Measurements from ENCODE around the gene XAF1. TPM values are rescaled to one million over a fixed set of nuclear protein-coding genes. Genes with fewer than 3 reads are reported as not detected.

The XAF1 gene
- total RNA-seq, 4 donors from 2014 or later, result 6.7 to 15.5 (median 14.1) TPM

DNA sequence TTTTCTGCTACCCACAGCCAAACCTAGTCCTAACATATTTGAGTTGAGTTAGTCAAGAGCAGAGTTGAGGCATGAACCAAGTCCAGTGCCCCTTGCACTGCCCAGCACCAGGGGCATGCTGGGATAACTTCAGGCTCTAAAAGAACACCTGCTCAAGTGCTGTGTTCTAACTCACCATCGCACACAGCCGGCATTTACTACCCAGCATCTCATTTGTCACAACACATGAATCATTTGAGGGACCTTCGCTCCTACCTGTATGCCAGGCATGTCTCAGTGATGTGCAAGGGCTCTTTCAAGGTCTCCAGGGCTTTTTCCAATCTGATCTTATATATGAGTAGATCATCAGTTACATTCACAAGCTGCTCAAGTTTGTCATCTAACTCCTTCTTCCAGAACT, 63.1 kb downstream of the XAF1 start:
- Histone ChIP-seq H3K9me3 (no peaks in the 10 kb centered on the region), H3K27me3 (peaks cover 6% of the 10 kb centered on the region), H3K4me1 (no peaks in the 10 kb centered on the region), H3K4me3 (no peak overlapping the region), H3K36me3 (no peaks in the 10 kb centered on the region), H3K27ac (no peak overlapping the region)
- intact Hi-C loops (cut with DNase I; ENCODE audit: low total_unique reads) (no loop called here), in situ Hi-C loops (cut with MboI; ENCODE audit: low pct_ligation_motif_present in 1 of 4, low pct_unique_long_range_greater_than_20kb in 1 of 4, low sequenced_read_pairs in 3 of 4) (no loop called here)
- WGBS, 2 donors (ENCODE audit: low coverage in 1 of 2), result 87 to 90% methylated on average over 3 of the region's 3 CpGs
- DNase-seq, result no peak
- TF ChIP-seq EP300 (IDR thresholded peaks at IDR 0.05; ENCODE audit: low read depth) (no peak), POLR2AphosphoS5 (IDR thresholded peaks at IDR 0.05) (no peak), POLR2A (IDR thresholded peaks at IDR 0.05) (no peak)
- TF ChIP-seq, protein P1, sequence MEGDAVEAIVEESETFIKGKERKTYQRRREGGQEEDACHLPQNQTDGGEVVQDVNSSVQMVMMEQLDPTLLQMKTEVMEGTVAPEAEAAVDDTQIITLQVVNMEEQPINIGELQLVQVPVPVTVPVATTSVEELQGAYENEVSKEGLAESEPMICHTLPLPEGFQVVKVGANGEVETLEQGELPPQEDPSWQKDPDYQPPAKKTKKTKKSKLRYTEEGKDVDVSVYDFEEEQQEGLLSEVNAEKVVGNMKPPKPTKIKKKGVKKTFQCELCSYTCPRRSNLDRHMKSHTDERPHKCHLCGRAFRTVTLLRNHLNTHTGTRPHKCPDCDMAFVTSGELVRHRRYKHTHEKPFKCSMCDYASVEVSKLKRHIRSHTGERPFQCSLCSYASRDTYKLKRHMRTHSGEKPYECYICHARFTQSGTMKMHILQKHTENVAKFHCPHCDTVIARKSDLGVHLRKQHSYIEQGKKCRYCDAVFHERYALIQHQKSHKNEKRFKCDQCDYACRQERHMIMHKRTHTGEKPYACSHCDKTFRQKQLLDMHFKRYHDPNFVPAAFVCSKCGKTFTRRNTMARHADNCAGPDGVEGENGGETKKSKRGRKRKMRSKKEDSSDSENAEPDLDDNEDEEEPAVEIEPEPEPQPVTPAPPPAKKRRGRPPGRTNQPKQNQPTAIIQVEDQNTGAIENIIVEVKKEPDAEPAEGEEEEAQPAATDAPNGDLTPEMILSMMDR (IDR thresholded peaks at IDR 0.05), result no peak

DNA sequence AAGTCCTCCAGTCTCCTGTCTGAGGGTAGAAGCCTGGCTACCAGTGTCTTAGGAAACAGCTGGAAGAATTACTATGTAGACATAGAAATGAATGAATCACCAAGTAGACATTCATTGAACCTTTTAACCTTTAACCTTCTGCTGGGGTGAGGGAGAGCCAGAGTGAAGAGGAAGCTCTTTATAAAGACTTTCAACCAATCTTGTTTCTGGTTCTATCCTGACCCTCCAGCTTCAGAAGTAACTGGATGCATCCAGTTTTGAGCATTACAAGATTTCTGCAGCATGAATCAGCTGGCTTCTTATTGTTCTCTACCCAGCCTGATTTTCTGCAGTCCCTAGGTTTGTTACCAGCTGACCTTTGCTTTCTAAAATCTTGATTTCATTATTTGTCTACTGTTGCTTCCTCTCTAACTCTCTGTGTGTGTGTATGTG, 67.2 kb downstream of the XAF1 start:
- DNase-seq, result no peak
- in situ Hi-C loops (cut with MboI; ENCODE audit: low pct_ligation_motif_present in 1 of 4, low pct_unique_long_range_greater_than_20kb in 1 of 4, low sequenced_read_pairs in 3 of 4) (no loop called here), intact Hi-C loops (cut with DNase I; ENCODE audit: low total_unique reads) (no loop called here)
- TF ChIP-seq, protein P1 (IDR thresholded peaks at IDR 0.05), result no peak
- no peak for TF ChIP-seq POLR2A (IDR thresholded peaks at IDR 0.05)
- TF ChIP-seq EP300 (IDR thresholded peaks at IDR 0.05; ENCODE audit: low read depth), result no peak
- TF ChIP-seq POLR2AphosphoS5 (IDR thresholded peaks at IDR 0.05), result no peak
- Histone ChIP-seq H3K9me3 (no peaks in the 10 kb centered on the region), H3K27ac (no peak overlapping the region), H3K36me3 (no peaks in the 10 kb centered on the region), H3K4me1 (no peaks in the 10 kb centered on the region), H3K4me3 (no peak overlapping the region), H3K27me3 (peaks cover 6% of the 10 kb centered on the region)

Small RNA genes lying within 50 kb of the gene (small RNA-seq; reads per million reads assigned to genes)
- 0 reads per million in 4 donors for gene AC004706.2

Other genes with a start within 250 kb of the XAF1 start
- 10 to 100 TPM; 12.7 to 51.6 (median 29.7) TPM for gene PITPNM3, start 199.5 kb upstream of the XAF1 start, total RNA-seq
- gene KIAA0753, start 115.3 kb upstream of the XAF1 start, total RNA-seq, result 10 to 100 TPM in 3 of 4 donors, 1 to 10 TPM in 1; 9.8 to 41.1 (median 16.9) TPM
- gene TXNDC17, start 115.0 kb upstream of the XAF1 start, total RNA-seq, result 100 to 1,000 TPM in 3 of 4 donors, 10 to 100 TPM in 1; 60.2 to 439 (median 238) TPM
- gene MED31, start 104.4 kb upstream of the XAF1 start, total RNA-seq, result 10 to 100 TPM in 1 of 4 donors, 1 to 10 TPM in 3; 1.2 to 36.3 (median 5.9) TPM
- gene C17orf100, start 104.3 kb upstream of the XAF1 start, total RNA-seq, result 1 to 10 TPM in 2 of 4 donors, not detected in 2; 1.4 to 1.7 TPM
- gene SLC13A5, start 42.7 kb upstream of the XAF1 start, total RNA-seq, result not detected
- not detected for gene FBXO39, start 20.2 kb downstream of the XAF1 start, total RNA-seq
- gene TEKT1, start 75.7 kb downstream of the XAF1 start, total RNA-seq, result not detected
- not detected for gene ALOX12, start 240.0 kb downstream of the XAF1 start, total RNA-seq

All from transverse colon (tissue), 4 donors.